GM12878 (cell line): ENCODE measurements around the gene CLINT1. TPM values are rescaled to one million over a fixed set of nuclear protein-coding genes. Genes with fewer than 3 reads are reported as not detected.

Experiments used
- ATAC-seq: fragments of 200-7000 bp; cut with Tn5 transposase; 3 replicates; pipeline ENCODE4 v1.9.1; 2020; ENCODE audit warnings: mild to moderate bottlenecking, moderate library complexity
- BruUV-seq: library from RNA; stranded (reverse); fragments of 400-500 nt; replicated peaks from 2 replicates; lab custom pipeline; 2021; lab: Mats Ljungman, UMichigan
- CTCF ChIA-PET: fragments of 300-600 bp; sonication (Branson Sonifier 250); formaldehyde crosslinking; extraction: SDS; loops from one replicate; lab custom pipeline; 2021; ENCODE audit warnings: inconsistent platforms; lab: Yijun Ruan, JAX
- POLR2A ChIA-PET: fragments of 350-600 bp; formaldehyde crosslinking; extraction: SDS; loops from one replicate; lab custom pipeline; 2021; ENCODE audit warnings: inconsistent platforms; lab: Charles Lee
- RAD21 ChIA-PET: fragments of 300-600 bp; sonication (Branson Sonifier 250); formaldehyde crosslinking; loops from one replicate; lab custom pipeline; 2023; ENCODE audit warnings: antibody characterized with exemption; ENCODE audit not compliant: unreplicated experiment; lab: Charles Lee
- SMC1A ChIA-PET: fragments of 300-600 bp; sonication (Branson Sonifier 250); formaldehyde crosslinking; loops from one replicate; lab custom pipeline; 2023; ENCODE audit not compliant: unreplicated experiment, uncharacterized antibody; lab: Charles Lee
- DNase-seq: peaks from one replicate; pipeline ENCODE4 v3.0.0-alpha.2; 2011; ENCODE audit warnings: low read depth, low spot score
- FAIRE-seq: peaks from 3 replicates; lab custom pipeline; 2011; peaks lifted over from hg19 to GRCh38; lab: Jason Lieb, UNC
- H2AFZ ChIP-seq: 2 replicates; pipeline ENCODE4 v1.6.0; 2011; ENCODE audit warnings: low read depth, low read length, control low read depth; ENCODE audit not compliant: control insufficient read depth
- H3K27ac ChIP-seq: 2 replicates; pipeline ENCODE4 v1.5.1; 2011; ENCODE audit warnings: control low read depth; ENCODE audit not compliant: control insufficient read depth, insufficient read depth
- H3K27me3 ChIP-seq, 2 experiments: replicated peaks in 1 of 2; 2 replicates each; pipeline versions ENCODE4 v1.6.0 to v1.6.1; 2011; ENCODE audit warnings: low read length in 1 of 2; ENCODE audit not compliant: control insufficient read depth in 2 of 2, insufficient read depth in 2 of 2
- H3K36me3 ChIP-seq, 2 experiments: 2 replicates each; pipeline ENCODE4 v1.5.1; 2011; ENCODE audit warnings: low read length in 1 of 2; ENCODE audit not compliant: control insufficient read depth in 2 of 2, insufficient read depth in 2 of 2
- H3K4me1 ChIP-seq: 2 replicates; pipeline ENCODE4 v1.6.1; 2011; ENCODE audit warnings: mild to moderate bottlenecking, low read length, moderate library complexity, mixed read lengths; ENCODE audit not compliant: control insufficient read depth, insufficient read depth
- H3K4me2 ChIP-seq: 2 replicates; pipeline ENCODE4 v1.6.0; 2011; ENCODE audit warnings: control low read depth; ENCODE audit not compliant: control insufficient read depth, insufficient read depth
- H3K4me3 ChIP-seq: fragments of 200-600 bp; sonication (generic); 2 replicates; pipeline ENCODE4 v1.5.1; 2016
- H3K79me2 ChIP-seq: 2 replicates; pipeline ENCODE4 v1.6.0; 2011; ENCODE audit warnings: low read length; ENCODE audit not compliant: control insufficient read depth, insufficient read depth
- H3K9ac ChIP-seq: 2 replicates; pipeline ENCODE4 v1.8.0; 2011; ENCODE audit warnings: low read length, control low read depth, mixed read lengths; ENCODE audit not compliant: control insufficient read depth, insufficient read depth
- H3K9me3 ChIP-seq: replicated peaks from 3 replicates; pipeline ENCODE4 v1.5.1; 2011; ENCODE audit warnings: mild to moderate bottlenecking, low read length; ENCODE audit not compliant: control insufficient read depth, insufficient read depth
- H4K20me1 ChIP-seq: 2 replicates; pipeline ENCODE4 v1.6.0; 2011; ENCODE audit not compliant: control insufficient read depth, insufficient read depth
- BRCA1 ChIP-seq: IDR thresholded peaks from 2 replicates; pipeline ENCODE4 v1.6.1; 2011; ENCODE audit warnings: low read depth, low read length, improper control_type of control experiment
- CBX5 ChIP-seq: sonication (generic); IDR thresholded peaks from 2 replicates; pipeline ENCODE4 v1.6.1; 2016; ENCODE audit warnings: low read depth, moderate library complexity, mild to moderate bottlenecking, inconsistent platforms
- GABPA ChIP-seq: IDR thresholded peaks from 2 replicates; pipeline ENCODE4 v1.6.1; 2014; ENCODE audit warnings: antibody characterized with exemption, low read depth, mild to moderate bottlenecking, inconsistent platforms
- GATAD2B ChIP-seq: fragments of 450-650 bp; conservative IDR thresholded peaks from 2 replicates; pipeline ENCODE4 v1.6.1; 2017; ENCODE audit warnings: low read depth, mild to moderate bottlenecking, moderate library complexity
- KLF5 ChIP-seq: fragments of 450-650 bp; IDR thresholded peaks from 2 replicates; pipeline ENCODE4 v1.6.1; 2014; ENCODE audit warnings: mild to moderate bottlenecking; ENCODE audit not compliant: partially characterized antibody
- POLR2AphosphoS5 ChIP-seq: IDR thresholded peaks from 2 replicates; pipeline ENCODE4 v1.6.1; 2011; ENCODE audit warnings: mild to moderate bottlenecking, low read length, inconsistent platforms
- POU2F2 ChIP-seq: IDR thresholded peaks from 3 replicates; pipeline ENCODE4 v1.6.1; 2011; ENCODE audit warnings: low read depth, mild to moderate bottlenecking, low read length, borderline replicate concordance
- WGBS: methylation state at CpG from one replicate; pipeline ENCODE4 v1.1.6; 2016; ENCODE audit warnings: low lambda C conversion rate; ENCODE audit not compliant: insufficient replicate concordance, insufficient coverage; ENCODE audit errors: missing lambda C conversion rate; 5-methylcytosine and 5-hydroxymethylcytosine counted together
- in situ Hi-C: fragments of 300-500 bp; cut with MboI; formaldehyde crosslinking; loops from 9 replicates; pipeline ENCODE4 v1.14.3; 2018; ENCODE audit warnings: mixed read lengths
- intact Hi-C: fragments of 100-400 bp; cut with micrococcal nuclease; formaldehyde crosslinking; loops from one replicate; pipeline ENCODE4 v1.14.2; 2022; ENCODE audit not compliant: unreplicated experiment
- polyA plus RNA-seq, 11 experiments: library from polyadenylated mRNA; depleted of rRNA in 4 of 11; unstranded in 6 of 11; stranded (reverse) in 5 of 11; fragments of >200 nt; fragmentation: Nextera tagmentation in 4 of 11; fragmentation: Illumina TruSeq in 1 of 11; extraction: Ambion mirVana in 4 of 11; extraction: Trizol in 1 of 11; gene quantifications; 1 replicate in 1 of 11; 2 replicates in 10 of 11; pipeline versions ENCODE4 v1.2.1 to v1.2.3, GENCODE V29; 2011 to 2016; ENCODE audit warnings: inconsistent platforms in 2 of 11, missing spikeins in 2 of 11, low read depth in 1 of 11
- total RNA-seq, 4 experiments: library from RNA; depleted of rRNA in 3 of 4; stranded (reverse); fragments of >200 nt in 3 of 4; fragmentation: Illumina TruSeq in 1 of 4; extraction: Trizol in 1 of 4; gene quantifications; 2 replicates each; pipeline versions ENCODE4 v1.2.1 to v1.2.3, GENCODE V29; 2013 to 2021
- TF ChIP-seq, protein P1 (sequence below): IDR thresholded peaks from 2 replicates; pipeline ENCODE4 v1.6.1; 2011; ENCODE audit warnings: low read depth, mild to moderate bottlenecking, low read length, moderate library complexity, borderline replicate concordance; ENCODE audit errors: extremely low read depth

CLINT1 gene
- total and polyA plus RNA-seq, 10 of the 15 experiments (the other 5 are each of a cell fraction or from before 2014, with no cell fraction given), result 30.0 to 136 (median 105) TPM

DNA sequence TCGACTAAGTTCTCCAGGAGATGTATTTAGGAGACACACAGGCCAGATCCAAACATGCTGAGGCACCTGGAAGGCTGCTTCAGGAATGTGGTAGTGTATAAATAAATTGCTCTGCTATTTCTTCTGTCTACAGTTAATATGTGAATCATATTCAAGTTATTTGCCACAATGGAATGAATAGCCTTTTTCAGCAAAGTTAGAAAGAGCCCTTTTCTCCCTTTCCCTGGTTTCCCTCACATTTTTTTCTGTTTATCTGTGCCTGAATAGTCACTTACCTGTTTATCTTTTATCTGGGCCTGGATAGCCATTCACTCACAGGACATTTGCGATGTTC, 44.1 kb upstream of the CLINT1 start:
- in situ Hi-C loops, result no loop called here
- 48% methylated on average over 2 of the region's 2 CpGs for WGBS
- Histone ChIP-seq H3K27ac (no peak overlapping the region), H3K9ac (no peak overlapping the region), H3K27me3 (no peaks in the 10 kb centered on the region), H3K4me1 (no peaks in the 10 kb centered on the region), H3K36me3 (no peaks in the 10 kb centered on the region), H3K9me3 (no peaks in the 10 kb centered on the region), H4K20me1 (no peaks in the 10 kb centered on the region), H3K79me2 (no peaks in the 10 kb centered on the region), H2AFZ (no peak overlapping the region), H3K4me2 (no peak overlapping the region), H3K4me3 (no peak overlapping the region)
- CTCF ChIA-PET, result interaction anchor here (0.6 to 1.7 kb wide), 2 partner anchors 14 to 26 kb away, joined by 3 to 4 read pairs; no protein-coding TSS in a partner anchor
- POLR2A ChIA-PET, result no interaction called here
- SMC1A ChIA-PET, result no interaction called here
- DNase-seq, result no peak
- ATAC-seq, result no peak
- no peak for TF ChIP-seq GABPA
- TF ChIP-seq, protein P1, sequence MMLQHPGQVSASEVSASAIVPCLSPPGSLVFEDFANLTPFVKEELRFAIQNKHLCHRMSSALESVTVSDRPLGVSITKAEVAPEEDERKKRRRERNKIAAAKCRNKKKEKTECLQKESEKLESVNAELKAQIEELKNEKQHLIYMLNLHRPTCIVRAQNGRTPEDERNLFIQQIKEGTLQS, result no peak
- no peak for TF ChIP-seq BRCA1
- TF ChIP-seq KLF5, result no peak
- intact Hi-C loops, result no loop called here
- no peak for FAIRE-seq
- no TSS peak for BruUV-seq
- RAD21 ChIA-PET, result no interaction called here

DNA sequence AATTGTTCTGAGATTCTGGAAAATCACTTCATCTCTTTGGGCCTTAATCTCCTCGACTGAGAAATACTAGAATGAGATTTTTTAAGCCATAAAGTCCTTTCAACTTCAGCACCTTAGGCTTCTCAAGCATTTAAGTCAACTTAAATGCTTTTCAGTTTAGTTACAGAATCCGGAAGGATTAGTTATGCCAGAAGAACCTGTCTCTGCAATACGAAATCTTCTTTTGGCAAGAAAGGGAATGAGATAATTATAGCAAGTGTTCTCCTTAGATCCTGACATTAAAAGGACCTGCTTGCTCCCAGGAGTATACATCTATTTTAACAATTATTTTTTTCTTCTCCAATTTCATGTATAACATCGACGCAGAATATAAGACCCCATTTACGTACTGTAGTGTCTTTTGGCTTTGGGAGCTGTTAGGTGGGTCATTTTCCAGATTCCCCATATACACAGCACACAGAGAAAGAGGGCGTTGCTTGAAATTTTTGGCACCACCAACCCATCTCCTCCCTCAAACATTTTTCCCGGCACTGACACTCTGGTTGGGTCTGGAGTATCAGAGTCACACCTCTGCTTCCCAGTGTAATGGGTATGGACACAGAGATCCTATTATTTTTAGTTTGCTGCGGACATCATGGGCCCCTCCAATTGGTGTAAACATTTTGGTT, 43.6 kb upstream of the CLINT1 start:
- TF ChIP-seq GATAD2B (no peak), POU2F2 (no peak), CBX5 (no peak), POLR2AphosphoS5 (no peak)
- TF ChIP-seq, all 136 proteins: peak for 0
- FAIRE-seq (no peak), DNase-seq (no peak), ATAC-seq (no peak)
- SMC1A ChIA-PET, result no interaction called here
- H2AFZ ChIP-seq, result no peak overlapping the region
- no peaks in the 10 kb centered on the region for H3K4me1 ChIP-seq
- H3K27me3 ChIP-seq, result no peaks in the 10 kb centered on the region
- in situ Hi-C loops, result no loop called here
- 33% methylated on average over 9 of the region's 9 CpGs for WGBS
- no peaks in the 10 kb centered on the region for H3K79me2 ChIP-seq
- H4K20me1 ChIP-seq, result no peaks in the 10 kb centered on the region
- no peak overlapping the region for H3K4me3 ChIP-seq
- CTCF ChIA-PET, result interaction anchor here (0.6 to 1.7 kb wide), 2 partner anchors 15 to 25 kb away, joined by 3 to 4 read pairs; no protein-coding TSS in a partner anchor
- H3K27ac ChIP-seq, result no peak overlapping the region
- no peaks in the 10 kb centered on the region for H3K9me3 ChIP-seq
- BruUV-seq, result no TSS peak
- H3K36me3 ChIP-seq, result no peaks in the 10 kb centered on the region
- no peak overlapping the region for H3K4me2 ChIP-seq
- intact Hi-C loops, result no loop called here
- RAD21 ChIA-PET, result no interaction called here
- H3K9ac ChIP-seq, result no peak overlapping the region
- POLR2A ChIA-PET, result interaction anchor here (0.6 kb wide), 1 partner anchor 30 kb away, joined by 5 read pairs; no protein-coding TSS in a partner anchor
